HepG2 (cell line): ENCODE data around the gene PAN2. TPM values are rescaled to one million over a fixed set of nuclear protein-coding genes. Genes with fewer than 3 reads are reported as not detected.

ENCODE experiments used
- ATF1 ChIP-seq: IDR thresholded peaks from 2 replicates; pipeline ENCODE4 v1.6.1; 2016; ENCODE audit warnings: mild to moderate bottlenecking, control low read depth
- BCL6 ChIP-seq: IDR thresholded peaks from 2 replicates; pipeline ENCODE4 v1.6.1; 2016; ENCODE audit warnings: missing genetic modification reagents, missing compliant biosample characterization
- BCLAF1 ChIP-seq: fragments of 450-650 bp; IDR thresholded peaks from 2 replicates; pipeline ENCODE4 v1.6.1; 2017; ENCODE audit warnings: mild to moderate bottlenecking
- FIP1L1 ChIP-seq: fragments of 200-400 bp; formaldehyde crosslinking; IDR thresholded peaks from 2 replicates; pipeline ENCODE4 v1.6.1; 2018; ENCODE audit warnings: low read depth, mild to moderate bottlenecking, low read length, moderate library complexity, borderline replicate concordance; ENCODE audit not compliant: insufficient read depth
- FOXP4 ChIP-seq: sonication (generic); formaldehyde crosslinking; IDR thresholded peaks from 2 replicates; pipeline ENCODE4 v1.4.0; 2020; ENCODE audit warnings: missing genetic modification reagents
- KLF6 ChIP-seq: IDR thresholded peaks from 2 replicates; pipeline ENCODE4 v1.8.0; 2016; ENCODE audit warnings: missing biosample characterization, missing genetic modification reagents
- MLX ChIP-seq: IDR thresholded peaks from 2 replicates; pipeline ENCODE4 v1.6.1; 2016
- MXD4 ChIP-seq: IDR thresholded peaks from 2 replicates; pipeline ENCODE4 v1.6.1; 2016; ENCODE audit warnings: mild to moderate bottlenecking, missing biosample characterization, missing genetic modification reagents
- RNF219 ChIP-seq: sonication (generic); formaldehyde crosslinking; IDR thresholded peaks from 2 replicates; pipeline ENCODE4 v1.5.0; 2020; ENCODE audit warnings: mild to moderate bottlenecking, missing genetic modification reagents
- SOX5 ChIP-seq: IDR thresholded peaks from 2 replicates; pipeline ENCODE4 v1.6.1; 2016; ENCODE audit warnings: borderline replicate concordance
- TEAD3 ChIP-seq: optimal IDR thresholded peaks from 2 replicates; pipeline ENCODE3; 2016; ENCODE audit warnings: borderline replicate concordance
- ZBTB46 ChIP-seq: sonication (generic); formaldehyde crosslinking; IDR thresholded peaks from 2 replicates; pipeline ENCODE4 v1.4.0; 2020; ENCODE audit warnings: mild to moderate bottlenecking, missing genetic modification reagents, borderline replicate concordance
- ZFY ChIP-seq: sonication (generic); formaldehyde crosslinking; IDR thresholded peaks from 2 replicates; pipeline ENCODE4 v1.4.0; 2020; ENCODE audit warnings: missing genetic modification reagents
- ZNF138 ChIP-seq: sonication (generic); formaldehyde crosslinking; IDR thresholded peaks from 2 replicates; pipeline ENCODE4 v1.5.0; 2020; ENCODE audit warnings: mild to moderate bottlenecking, low read depth, missing genetic modification reagents
- ZNF441 ChIP-seq: sonication (generic); formaldehyde crosslinking; IDR thresholded peaks from 2 replicates; pipeline ENCODE4 v1.7.0; 2021; ENCODE audit warnings: missing genetic modification reagents, borderline replicate concordance
- ZNF749 ChIP-seq: sonication (generic); formaldehyde crosslinking; IDR thresholded peaks from 2 replicates; pipeline ENCODE4 v1.8.0; 2022; ENCODE audit warnings: mild to moderate bottlenecking, missing genetic modification reagents, moderate library complexity, borderline replicate concordance
- ZNF784 ChIP-seq: sonication (generic); formaldehyde crosslinking; IDR thresholded peaks from 2 replicates; pipeline ENCODE4 v1.5.1; 2020; ENCODE audit warnings: missing genetic modification reagents, mild to moderate bottlenecking, borderline replicate concordance
- polyA plus RNA-seq, 8 experiments: library from polyadenylated mRNA; depleted of rRNA in 3 of 8; stranded (reverse) in 7 of 8; unstranded in 1 of 8; fragments of >200 nt; fragmentation: Illumina TruSeq in 4 of 8; extraction: Trizol in 4 of 8; gene quantifications; 2 replicates each; pipeline versions ENCODE4 v1.2.1 to v1.2.3, GENCODE V29; 2011 to 2016; ENCODE audit warnings: low read depth in 4 of 8, missing spikeins in 1 of 8, mixed read lengths in 1 of 8; ENCODE audit not compliant: insufficient read depth in 1 of 8
- total RNA-seq, 5 experiments: library from RNA; depleted of rRNA; stranded (reverse); fragments of >200 nt; fragmentation: Illumina TruSeq; extraction: Trizol; gene quantifications; 2 replicates each; pipeline ENCODE4 v1.2.3, GENCODE V29; 2016; ENCODE audit warnings: low read depth in 1 of 5

Gene PAN2
- total and polyA plus RNA-seq, 2 of the 13 experiments (the other 11 are each of a cell fraction or from before 2014, with no cell fraction given) = 27.2 to 61.1 TPM

- TF ChIP-seq RNF219 = 0 out of 2 replicates have a peak, but pooled peaks have one; percentile 27
- TF ChIP-seq TEAD3 (CRISPR knock-in tag) = peak; percentile 26
- TF ChIP-seq MLX (CRISPR knock-in tag) = peak; percentile 7; the same call in 1 of the 2 replicates
- peak; percentile 64; the same call in 1 of the 2 replicates for TF ChIP-seq KLF6 (CRISPR knock-in tag)
- no peak for TF ChIP-seq ZNF441 (CRISPR knock-in tag)
- TF ChIP-seq ZNF749 (CRISPR knock-in tag) = no peak
- TF ChIP-seq MXD4 (CRISPR knock-in tag) = no peak
- TF ChIP-seq FOXP4 (CRISPR knock-in tag) = peak; percentile 54; the same call in 1 of the 2 replicates
- TF ChIP-seq BCLAF1 = no peak
- TF ChIP-seq SOX5 (CRISPR knock-in tag) = 0 out of 2 replicates have a peak, but pooled peaks have one; percentile 8
- TF ChIP-seq FIP1L1 = no peak
- TF ChIP-seq BCL6 (CRISPR knock-in tag) = peak; percentile 4; the same call in 1 of the 2 replicates
- TF ChIP-seq ZFY (CRISPR knock-in tag) = peak; percentile 37
- TF ChIP-seq ZNF784 (CRISPR knock-in tag) = no peak
- TF ChIP-seq ZNF138 (CRISPR knock-in tag) = no peak
- TF ChIP-seq ATF1 (CRISPR knock-in tag) = peak; percentile 82
- no peak for TF ChIP-seq ZBTB46 (CRISPR knock-in tag)
Measured at GRCh38 chr12:56359851-56360767, 26.3 kb upstream of the PAN2 start, which contains the start of gene STAT2 (continued).
